Left ventricle myocardium superior (tissue), 1 donor: ENCODE data around the gene KLHL7. TPM values are rescaled to one million over a fixed set of nuclear protein-coding genes. Genes with fewer than 3 reads are reported as not detected.
A peak's percentile ranks its signal among the peaks of the same experiment; 100 is the strongest.

ENCODE experiments used
- ATAC-seq: fragments of 200-7000 bp; cut with Tn5 transposase; one replicate; pipeline ENCODE4 v1.9.1; 2020; ENCODE audit warnings: mild to moderate bottlenecking, moderate library complexity
- DNase-seq: peaks from one replicate; pipeline ENCODE4 v3.0.0-alpha.2; 2020
- intact Hi-C: fragments of 100-400 bp; cut with micrococcal nuclease; formaldehyde crosslinking; loops from one replicate; pipeline ENCODE4 v1.11.0; 2022
- long read RNA-seq: library from polyadenylated mRNA; unstranded; transcript quantifications from one replicate; pipeline ENCODE4 v2.0.0, GENCODE V29; 2021
- total RNA-seq: library from RNA; stranded (reverse); fragmentation: NEBNext Ultra II Directional; extraction: Animal tissue kit (Norgen Biotek cat#: 25700); gene quantifications from one replicate; pipeline ENCODE4 v1.2.1, GENCODE V29; 2021
- donor health status: DM: no; HTN: yes; CAD: no; lungs with severe emphysema.

The KLHL7 gene
- total RNA-seq = 195 TPM
- long read RNA-seq, full-length matches to known transcripts = 598 of 690 reads
- long read RNA-seq, partial matches to known transcripts = 41 of 690 reads
- long read RNA-seq, other reads (novel, unspliced or antisense) = 51 of 690 reads

GRCh38 chr7:23105644-23106056, at the start of gene KLHL7:
KLHL7 (plus strand) TSS chr7:23105785; CDS start chr7:23106027, 242 bp downstream.
- ATAC-seq (peak; percentile 96), DNase-seq (peak; percentile 99)
- intact Hi-C loops = loop anchor here (10.0 kb wide), 1 partner anchor 79 kb away; the partner anchor contains the start of gene NUP42

GRCh38 chr7:23058408-23059096, 47.0 kb upstream of the KLHL7 start:
- intact Hi-C loops = loop anchor here (10.0 kb wide), 2 partner anchors 234 to 504 kb away; partner anchors contain the start of gene TOMM7
- DNase-seq = no peak
- ATAC-seq = no peak

GRCh38 chr7:23061327-23061726, 44.3 kb upstream of the KLHL7 start:
- intact Hi-C loops = no loop called here
- no peak for ATAC-seq
- no peak for DNase-seq

- ATAC-seq = no peak
- DNase-seq = no peak
- intact Hi-C loops = no loop called here
Measured at GRCh38 chr7:23062452-23062851, 43.1 kb upstream of the KLHL7 start.

- ATAC-seq (no peak), DNase-seq (no peak)
- intact Hi-C loops = no loop called here
Measured at GRCh38 chr7:23065974-23066373, 39.6 kb upstream of the KLHL7 start.

GRCh38 chr7:23067271-23067670, 38.3 kb upstream of the KLHL7 start:
- intact Hi-C loops = no loop called here
- ATAC-seq (no peak), DNase-seq (no peak)

GRCh38 chr7:23072048-23072447, 33.5 kb upstream of the KLHL7 start:
- ATAC-seq (no peak), DNase-seq (no peak)
- intact Hi-C loops = no loop called here

GRCh38 chr7:23072922-23073321, 32.7 kb upstream of the KLHL7 start:
- intact Hi-C loops = no loop called here
- ATAC-seq = no peak

GRCh38 chr7:23074443-23075261, 30.9 kb upstream of the KLHL7 start:
- no peak for DNase-seq
- peak; percentile 17 for ATAC-seq
- intact Hi-C loops = no loop called here

More at GRCh38 chr7:23072922-23073321, 32.7 kb upstream of the KLHL7 start:
- no peak for DNase-seq

GRCh38 chr7:23075571-23075970, 30.0 kb upstream of the KLHL7 start:
- no peak for DNase-seq
- intact Hi-C loops = no loop called here
- peak; percentile 83 for ATAC-seq

GRCh38 chr7:23076772-23077171, 28.8 kb upstream of the KLHL7 start:
- DNase-seq (no peak), ATAC-seq (peak; percentile 24)
- intact Hi-C loops = no loop called here

GRCh38 chr7:23093111-23093510, 12.5 kb upstream of the KLHL7 start:
- ATAC-seq (no peak), DNase-seq (no peak)
- intact Hi-C loops = no loop called here

- ATAC-seq = no peak
- intact Hi-C loops = no loop called here
- no peak for DNase-seq
Measured at GRCh38 chr7:23093546-23093945, 12.0 kb upstream of the KLHL7 start.

- intact Hi-C loops = no loop called here
- ATAC-seq (no peak), DNase-seq (no peak)
Measured at GRCh38 chr7:23096518-23097290, 8.9 kb upstream of the KLHL7 start.

GRCh38 chr7:23098029-23098428, 7.6 kb upstream of the KLHL7 start:
- DNase-seq = no peak
- ATAC-seq = no peak
- intact Hi-C loops = no loop called here

- intact Hi-C loops = no loop called here
- ATAC-seq (no peak), DNase-seq (no peak)
Measured at GRCh38 chr7:23098460-23098859, 7.1 kb upstream of the KLHL7 start.

GRCh38 chr7:23100697-23101096, 4.9 kb upstream of the KLHL7 start:
- ATAC-seq (peak; percentile 65), DNase-seq (no peak)
- intact Hi-C loops = loop anchor here (10.0 kb wide), 1 partner anchor 84 kb away; the partner anchor contains the start of gene NUP42

- DNase-seq = no peak
- intact Hi-C loops = loop anchor here (10.0 kb wide), 1 partner anchor 80 kb away; the partner anchor contains the start of gene NUP42
- no peak for ATAC-seq
Measured at GRCh38 chr7:23105086-23105643, 420 bp upstream of the KLHL7 start.
